NOMO-1 treated with dmso at 0.1 percent for 144 hours (cell line): ENCODE measurements around the gene C2orf81.
"Not testable (repeated sequence)": the region's sequence is repeated elsewhere in the genome, so short reads cannot be mapped to it uniquely, and the experiment has no call there.

Experiments
- DNase-seq: peaks from one replicate; lab custom pipeline; 2025; ENCODE audit not compliant: unreplicated experiment; lab: John Stamatoyannopoulos, UW

Gene C2orf81

GRCh38 chr2:74423231-74424095 is 2.0 kb upstream of the C2orf81 start:
- no peak for DNase-seq

- not testable (repeated sequence) for DNase-seq
These were observed 846 bp downstream of the C2orf81 start for GRCh38 chr2:74420443-74421103.

- no peak for DNase-seq
These were observed 1.4 kb downstream of the C2orf81 start for GRCh38 chr2:74420006-74420405.

DNA sequence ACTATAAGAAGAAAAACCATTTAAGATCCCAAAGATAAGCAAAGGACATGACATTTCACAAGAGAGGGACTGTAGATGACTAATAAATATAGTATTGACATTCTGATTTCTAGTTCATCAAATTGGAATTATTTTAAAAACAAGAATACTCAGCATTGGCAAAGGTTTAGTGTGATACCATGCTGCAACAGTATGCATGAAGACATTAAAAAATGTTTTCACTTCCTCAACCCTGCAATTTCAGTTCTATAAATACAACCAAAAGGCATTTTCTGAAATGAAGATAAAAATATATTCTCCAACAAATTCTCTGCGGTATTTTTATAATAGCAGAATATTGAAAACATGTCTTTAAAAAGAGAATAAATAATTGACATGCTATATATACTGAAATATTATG is 2.1 kb downstream of the C2orf81 start:
- DNase-seq: no peak

DNA sequence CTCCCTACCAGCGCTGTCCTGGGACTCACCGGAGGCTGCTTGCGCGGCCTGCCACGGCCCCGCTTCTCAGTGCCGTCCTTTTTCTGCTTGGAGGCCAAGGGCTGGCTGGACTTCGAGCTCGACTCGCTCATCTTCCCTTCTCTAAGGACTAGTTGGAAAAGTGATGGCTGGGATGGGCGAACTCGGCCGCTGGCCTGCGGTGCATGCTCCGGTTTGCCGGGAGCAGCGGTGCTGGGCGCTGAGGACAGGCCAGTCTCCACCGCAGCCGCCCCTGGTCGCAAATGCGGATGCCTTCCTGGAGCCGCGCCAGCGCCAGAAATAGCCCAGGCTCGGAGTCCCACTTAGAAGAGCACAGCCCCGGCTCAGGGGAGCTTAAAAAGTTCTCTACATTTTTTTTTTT is 3.1 kb downstream of the C2orf81 start:
- DNase-seq: no peak

DNA sequence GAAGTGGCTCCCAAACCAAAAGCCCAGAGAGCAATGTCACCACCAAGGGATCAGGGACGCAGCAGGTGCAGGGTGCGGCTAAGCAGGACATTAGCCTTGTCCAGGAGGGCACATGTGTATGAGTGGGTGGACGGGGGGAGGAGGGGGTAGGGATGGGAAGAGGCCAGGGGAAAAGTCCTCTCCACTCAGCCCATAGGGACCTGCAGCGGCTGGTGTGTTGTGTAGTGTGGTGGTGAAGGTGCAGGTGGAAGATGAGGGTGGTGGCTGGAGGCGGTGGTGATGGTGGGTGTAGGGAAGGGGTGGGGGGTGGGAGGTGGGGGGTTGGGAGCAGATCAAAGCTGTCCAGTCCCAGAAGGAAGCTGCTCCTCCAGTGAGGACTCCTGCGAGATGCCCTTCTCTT is 3.7 kb downstream of the C2orf81 start:
- DNase-seq: no peak

- no peak for DNase-seq
These were observed 4.2 kb downstream of the C2orf81 start for GRCh38 chr2:74417197-74417596.

DNA sequence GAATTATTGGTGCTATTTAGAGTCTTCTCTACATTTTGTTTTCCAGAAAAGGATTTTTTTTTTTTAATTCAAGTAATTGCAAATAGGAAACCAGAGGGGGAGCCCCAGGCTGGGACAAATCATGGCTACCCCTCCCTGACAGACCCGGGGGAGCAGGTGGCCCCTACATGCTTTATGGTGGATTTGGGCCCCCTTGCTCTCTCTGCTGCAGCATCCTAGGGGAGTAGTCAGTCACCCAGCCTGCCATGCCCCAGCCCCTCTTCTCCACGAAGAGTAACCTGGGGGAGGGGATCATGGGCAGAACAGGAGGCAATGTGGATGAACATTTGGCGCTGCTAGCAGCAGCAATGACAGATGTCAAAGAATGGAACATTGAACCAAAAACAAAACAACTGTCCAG is 4.6 kb downstream of the C2orf81 start:
- DNase-seq: no peak

- no peak for DNase-seq
These were observed 5.5 kb downstream of the C2orf81 start for GRCh38 chr2:74415762-74416395.

GRCh38 chr2:74414881-74415761 is 6.3 kb downstream of the C2orf81 start:
- no peak for DNase-seq

GRCh38 chr2:74414441-74414840 is 7.0 kb downstream of the C2orf81 start:
- DNase-seq: no peak

DNA sequence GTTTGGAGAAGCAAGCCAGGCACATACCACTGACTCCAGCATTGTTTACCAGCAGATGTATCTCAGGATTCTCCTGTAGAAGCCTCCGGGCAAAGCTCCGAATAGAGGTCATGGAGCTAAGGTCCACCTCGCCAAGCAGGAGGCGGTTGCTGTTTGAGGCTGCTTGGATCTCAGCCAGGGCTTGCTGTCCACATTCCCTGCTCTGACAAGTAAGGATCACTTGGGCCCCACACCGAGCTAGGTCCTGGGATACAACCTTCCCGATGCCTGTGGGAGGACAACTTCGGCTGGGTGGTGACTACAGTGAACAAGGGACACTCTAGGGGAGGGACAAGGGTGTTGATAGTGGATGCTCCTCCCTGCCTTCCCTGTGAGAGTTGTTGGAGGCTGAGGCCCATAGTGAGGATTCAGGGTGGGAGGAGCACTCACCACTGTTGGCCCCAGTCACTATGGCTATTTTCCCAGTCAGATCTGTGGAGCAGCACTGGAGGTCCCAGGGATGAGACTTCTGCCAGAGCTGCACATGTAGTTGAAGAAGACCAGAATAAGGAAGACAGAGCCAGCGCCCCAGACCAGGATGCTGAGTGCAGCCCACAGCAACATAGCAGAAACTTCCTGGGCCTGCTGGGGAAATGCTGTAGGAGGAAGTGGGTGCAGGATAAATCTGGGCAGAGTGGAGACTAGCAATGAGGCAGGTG is 8.3 kb downstream of the C2orf81 start:
- no peak for DNase-seq

GRCh38 chr2:74407682-74408081 is 13.7 kb downstream of the C2orf81 start:
- DNase-seq: no peak

DNA sequence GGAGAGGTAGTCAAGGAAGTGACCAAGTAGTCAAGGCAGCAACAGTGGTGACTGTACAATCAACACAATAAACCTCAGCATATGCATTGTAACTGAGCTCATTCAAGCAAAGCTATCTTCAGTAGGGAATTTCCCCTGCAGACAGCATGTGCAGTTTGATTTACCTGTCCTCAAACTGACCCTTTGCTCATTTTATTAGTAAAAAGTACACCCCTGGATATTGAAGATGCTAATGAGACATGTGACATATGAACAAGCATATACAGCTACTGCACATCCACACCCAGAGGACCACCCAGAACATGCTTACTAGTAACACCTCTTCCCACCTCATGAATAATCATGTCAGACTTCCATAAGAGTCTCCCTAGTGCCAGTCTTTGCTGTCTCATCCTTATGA is 15.4 kb downstream of the C2orf81 start:
- DNase-seq: no peak

- no peak for DNase-seq
These were observed 19.5 kb downstream of the C2orf81 start for GRCh38 chr2:74401891-74402290.

DNA sequence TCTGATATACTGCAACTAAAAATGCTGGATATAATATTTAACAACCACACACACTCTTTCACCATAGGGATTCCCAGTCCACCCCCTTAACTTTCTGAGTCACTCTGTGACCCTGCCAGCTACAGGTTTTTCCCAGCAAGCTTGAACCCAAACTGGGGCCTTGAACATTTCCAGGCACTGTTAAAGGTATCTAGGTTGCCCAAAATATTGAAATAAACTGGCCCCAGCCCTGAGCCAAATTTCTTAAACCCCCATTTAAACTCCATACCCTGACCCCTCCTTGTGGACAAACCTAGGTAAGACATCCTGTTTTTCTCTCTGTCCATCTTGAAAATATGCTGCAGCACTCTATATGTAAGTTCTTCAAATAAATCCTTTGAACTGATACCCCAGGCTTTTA is 21.6 kb downstream of the C2orf81 start:
- peak; percentile 11 for DNase-seq

- DNase-seq: no peak
These were observed 25.3 kb downstream of the C2orf81 start for GRCh38 chr2:74396149-74396548.

GRCh38 chr2:74393525-74393924 is 27.9 kb downstream of the C2orf81 start:
- DNase-seq: no peak

DNA sequence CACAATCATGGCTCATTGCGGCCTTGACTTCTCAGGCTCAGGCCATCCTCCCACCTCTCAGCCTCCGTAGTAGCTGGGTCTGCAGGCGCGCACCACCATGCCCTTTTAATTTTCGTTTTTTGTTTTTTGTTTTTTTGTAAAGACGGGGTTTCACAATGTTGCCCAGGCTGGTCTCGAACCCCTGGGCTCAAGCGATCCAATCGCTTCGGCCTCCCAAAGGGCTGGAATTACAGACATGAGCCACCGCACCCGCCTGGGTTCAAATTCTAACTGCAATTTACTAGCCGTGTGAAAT is 29.0 kb downstream of the C2orf81 start:
- no peak for DNase-seq

- DNase-seq: peak; percentile 92
These were observed 29.6 kb downstream of the C2orf81 start for GRCh38 chr2:74391580-74392448.
